SU-DHL-6 (cell line): ENCODE measurements around the gene SNX15.

Experiments
- H2AFZ ChIP-seq: fragments of 200-600 bp; sonication (generic); 2 replicates; pipeline ENCODE4 v1.6.1; 2014; ENCODE audit warnings: low read depth, mild to moderate bottlenecking, moderate library complexity, mixed read lengths, antibody characterized with exemption, low read length; ENCODE audit not compliant: severe bottlenecking
- H3F3A ChIP-seq: fragments of 200-600 bp; shearing (Covaris generic); 2 replicates; pipeline ENCODE4 v1.6.0; 2016; ENCODE audit warnings: antibody characterized with exemption, mild to moderate bottlenecking; ENCODE audit not compliant: insufficient read depth
- H3K27ac ChIP-seq: fragments of 200-600 bp; sonication (generic); 2 replicates; pipeline ENCODE4 v1.5.1; 2016; ENCODE audit warnings: low read depth, mild to moderate bottlenecking, low read length, moderate library complexity, mixed read lengths
- H3K27me3 ChIP-seq: fragments of 200-600 bp; sonication (generic), shearing (Covaris generic); 2 replicates; pipeline ENCODE4 v1.6.0; 2014; ENCODE audit warnings: mild to moderate bottlenecking, low read length
- H3K36me3 ChIP-seq: fragments of 200-600 bp; sonication (generic); 2 replicates; pipeline ENCODE4 v1.6.1; 2014; ENCODE audit warnings: mild to moderate bottlenecking, low read length, mixed read lengths
- H3K4me2 ChIP-seq: fragments of 300-600, 200-600 bp; shearing (Covaris generic), sonication (generic); 2 replicates; pipeline ENCODE4 v1.6.0; 2014; ENCODE audit warnings: low read length, low read depth, mild to moderate bottlenecking; ENCODE audit not compliant: poor library complexity, severe bottlenecking
- H3K4me3 ChIP-seq: fragments of 200-600 bp; sonication (generic); 2 replicates; pipeline ENCODE4 v1.5.1; 2014; ENCODE audit warnings: antibody characterized with exemption, low read length, mild to moderate bottlenecking, mixed read lengths; ENCODE audit not compliant: insufficient read depth, poor library complexity, severe bottlenecking
- H3K79me2 ChIP-seq: fragments of 200-600 bp; sonication (generic); 2 replicates; pipeline ENCODE4 v1.6.1; 2014; ENCODE audit warnings: mild to moderate bottlenecking, low read length, moderate library complexity; ENCODE audit not compliant: insufficient read depth
- H3K9ac ChIP-seq: fragments of 200-600 bp; sonication (generic); 2 replicates; pipeline ENCODE4 v1.7.0; 2014; ENCODE audit warnings: mild to moderate bottlenecking, low read length
- H3K9me2 ChIP-seq: fragments of 200-600 bp; sonication (generic); replicated peaks from 2 replicates; pipeline ENCODE4 v1.6.1; 2014; ENCODE audit warnings: low read length; ENCODE audit not compliant: insufficient read depth
- H3K9me3 ChIP-seq: fragments of 200-600 bp; sonication (generic); 2 replicates; pipeline ENCODE4 v1.6.1; 2014; ENCODE audit warnings: low read length, mixed read lengths; ENCODE audit not compliant: insufficient read depth
- H4K20me1 ChIP-seq: fragments of 200-600 bp; sonication (generic); 2 replicates; pipeline ENCODE4 v1.6.1; 2014; ENCODE audit warnings: low read depth, mild to moderate bottlenecking, antibody characterized with exemption, low read length, moderate library complexity, mixed read lengths
- CTCF ChIP-seq: fragments of 200-600 bp; sonication (generic); IDR thresholded peaks from one replicate; pipeline ENCODE4 v1.5.1; 2017; ENCODE audit warnings: antibody characterized with exemption, mild to moderate bottlenecking, low read length, moderate library complexity; ENCODE audit not compliant: insufficient read depth, poor library complexity, severe bottlenecking
- EZH2phosphoT487 ChIP-seq: fragments of 200-600 bp; sonication (generic), shearing (Covaris generic); conservative IDR thresholded peaks from 2 replicates; pipeline ENCODE4 v1.6.1; 2018; ENCODE audit warnings: mild to moderate bottlenecking, antibody characterized with exemption, low read length, moderate library complexity, mixed read lengths

SNX15 gene

DNA sequence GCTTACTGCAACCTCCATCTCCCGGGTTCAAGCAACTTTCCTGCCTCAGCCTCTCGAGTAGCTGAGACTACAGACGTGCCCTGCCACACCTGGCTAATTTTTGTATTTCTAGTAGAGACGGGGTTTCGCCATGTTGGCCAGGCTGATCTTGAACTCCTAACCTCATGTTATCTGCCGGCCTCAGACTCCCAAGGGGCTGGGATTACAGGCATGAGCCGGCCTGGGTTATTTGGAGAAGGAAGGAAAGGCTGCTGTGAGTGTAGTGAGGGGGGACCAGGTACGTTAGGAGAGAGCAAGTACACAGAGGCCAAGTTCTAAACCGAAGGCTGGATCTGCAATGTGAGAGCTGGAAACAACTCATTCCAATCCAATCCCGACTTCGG lies 30.9 kb upstream of the SNX15 start:
- no peaks in the 10 kb centered on the region for H3K9me3 ChIP-seq
- H4K20me1 ChIP-seq: no peaks in the 10 kb centered on the region
- H3K9ac ChIP-seq: no peak overlapping the region
- no peaks in the 10 kb centered on the region for H3K9me2 ChIP-seq
- H2AFZ ChIP-seq: no peak overlapping the region
- TF ChIP-seq EZH2phosphoT487 (no peak), CTCF (no peak)
- no peaks in the 10 kb centered on the region for H3K27me3 ChIP-seq
- H3K36me3 ChIP-seq: no peaks in the 10 kb centered on the region
- H3K27ac ChIP-seq: no peak overlapping the region
- no peaks in the 10 kb centered on the region for H3F3A ChIP-seq
- H3K79me2 ChIP-seq: no peaks in the 10 kb centered on the region
- H3K4me2 ChIP-seq: no peak overlapping the region
- no peak overlapping the region for H3K4me3 ChIP-seq

GRCh38 chr11:64996710-64997380 lies 30.4 kb upstream of the SNX15 start, which contains the start of gene BATF2:
BATF2 (minus strand) TSS chr11:64996971; CDS start chr11:64996914, 57 bp downstream.
- Histone ChIP-seq H3K36me3 (no peaks in the 10 kb centered on the region), H3K4me2 (no peak within 1 kb of the TSS), H3K27me3 (no peaks in the 10 kb centered on the region), H3K4me3 (no peak within 1 kb of the TSS), H3K9me2 (no peaks in the 10 kb centered on the region), H3K27ac (no peak within 1 kb of the TSS), H3K9ac (no peak within 1 kb of the TSS), H3F3A (no peaks in the 10 kb centered on the region), H3K9me3 (no peaks in the 10 kb centered on the region), H2AFZ (no peak within 1 kb of the TSS), H4K20me1 (no peaks in the 10 kb centered on the region), H3K79me2 (no peaks in the 10 kb centered on the region)
- TF ChIP-seq CTCF: no peak
- no peak for TF ChIP-seq EZH2phosphoT487

GRCh38 chr11:64998141-64998540 lies 29.1 kb upstream of the SNX15 start:
- no peaks in the 10 kb centered on the region for H3K27me3 ChIP-seq
- TF ChIP-seq CTCF: no peak
- H3K9me2 ChIP-seq: no peaks in the 10 kb centered on the region
- H3K9ac ChIP-seq: no peak overlapping the region
- H4K20me1 ChIP-seq: no peaks in the 10 kb centered on the region
- H3F3A ChIP-seq: no peaks in the 10 kb centered on the region
- H3K36me3 ChIP-seq: no peaks in the 10 kb centered on the region
- H3K4me3 ChIP-seq: no peak overlapping the region
- no peak overlapping the region for H3K27ac ChIP-seq
- no peak overlapping the region for H2AFZ ChIP-seq
- no peak overlapping the region for H3K4me2 ChIP-seq
- H3K9me3 ChIP-seq: no peaks in the 10 kb centered on the region
- no peaks in the 10 kb centered on the region for H3K79me2 ChIP-seq
